ENCODE data around the gene LRTM1.

GRCh38 chr3:54897028-54897711, 30.7 kb downstream of the LRTM1 start:
- TF ChIP-seq, protein P1, sequence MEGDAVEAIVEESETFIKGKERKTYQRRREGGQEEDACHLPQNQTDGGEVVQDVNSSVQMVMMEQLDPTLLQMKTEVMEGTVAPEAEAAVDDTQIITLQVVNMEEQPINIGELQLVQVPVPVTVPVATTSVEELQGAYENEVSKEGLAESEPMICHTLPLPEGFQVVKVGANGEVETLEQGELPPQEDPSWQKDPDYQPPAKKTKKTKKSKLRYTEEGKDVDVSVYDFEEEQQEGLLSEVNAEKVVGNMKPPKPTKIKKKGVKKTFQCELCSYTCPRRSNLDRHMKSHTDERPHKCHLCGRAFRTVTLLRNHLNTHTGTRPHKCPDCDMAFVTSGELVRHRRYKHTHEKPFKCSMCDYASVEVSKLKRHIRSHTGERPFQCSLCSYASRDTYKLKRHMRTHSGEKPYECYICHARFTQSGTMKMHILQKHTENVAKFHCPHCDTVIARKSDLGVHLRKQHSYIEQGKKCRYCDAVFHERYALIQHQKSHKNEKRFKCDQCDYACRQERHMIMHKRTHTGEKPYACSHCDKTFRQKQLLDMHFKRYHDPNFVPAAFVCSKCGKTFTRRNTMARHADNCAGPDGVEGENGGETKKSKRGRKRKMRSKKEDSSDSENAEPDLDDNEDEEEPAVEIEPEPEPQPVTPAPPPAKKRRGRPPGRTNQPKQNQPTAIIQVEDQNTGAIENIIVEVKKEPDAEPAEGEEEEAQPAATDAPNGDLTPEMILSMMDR (IDR thresholded peaks at IDR 0.05; ENCODE audit: low read length), result no peak
- TF ChIP-seq EZH2 (IDR thresholded peaks at IDR 0.05; ENCODE audit: borderline replicate concordance, low read length), result no peak
